Transverse colon (tissue), 4 donors: ENCODE measurements around the gene MATN1. TPM values are rescaled to one million over a fixed set of nuclear protein-coding genes. Genes with fewer than 3 reads are reported as not detected.

Experiments used
- DNase-seq: peaks from one replicate; pipeline ENCODE4 v3.0.0-alpha.2; 2019
- H3K27ac ChIP-seq, 4 donors: fragments of 200-600 bp; sonication (generic); 2 replicates each; pipeline ENCODE4 v1.5.1; 2016 to 2018; ENCODE audit warnings: inconsistent platforms in 4 of 4
- H3K27me3 ChIP-seq: fragments of 200-600 bp; sonication (generic); 2 replicates; pipeline ENCODE4 v1.5.1; 2017; ENCODE audit warnings: inconsistent platforms
- H3K36me3 ChIP-seq, 4 donors: fragments of 200-600 bp; sonication (generic); 2 replicates each; pipeline ENCODE4 v1.5.1; 2017 to 2019; ENCODE audit warnings: inconsistent platforms in 4 of 4
- H3K4me1 ChIP-seq, 4 donors: fragments of 200-600 bp; sonication (generic); 2 replicates each; pipeline ENCODE4 v1.5.1; 2017 to 2020; ENCODE audit warnings: inconsistent platforms in 4 of 4
- H3K4me3 ChIP-seq, 4 donors: fragments of 200-600 bp; sonication (generic); 1 replicate in 1 of 4; 2 replicates in 3 of 4; pipeline versions ENCODE4 v1.5.1 to v1.6.1; 2017 to 2019; ENCODE audit warnings: inconsistent platforms in 4 of 4
- H3K9me3 ChIP-seq, 2 donors: fragments of 200-600 bp; sonication (generic); 2 replicates each; pipeline ENCODE4 v1.5.1; 2017 to 2019; ENCODE audit warnings: inconsistent platforms in 2 of 2
- EP300 ChIP-seq: sonication (generic); formaldehyde crosslinking; IDR thresholded peaks from one replicate; pipeline ENCODE4 v1.6.1; 2017; ENCODE audit warnings: antibody characterized with exemption, low read depth
- POLR2A ChIP-seq: fragments of 450-650 bp; IDR thresholded peaks from one replicate; pipeline ENCODE4 v1.6.1; 2016; ENCODE audit warnings: antibody characterized with exemption, mild to moderate bottlenecking, moderate library complexity
- POLR2AphosphoS5 ChIP-seq, 3 donors: sonication (generic); formaldehyde crosslinking; IDR thresholded peaks; one replicate each; pipeline ENCODE4 v1.6.1; 2016; ENCODE audit warnings: antibody characterized with exemption in 3 of 3
- WGBS, 2 donors: methylation state at CpG; one replicate each; pipeline ENCODE4 v1.1.5; 2018; ENCODE audit warnings: low coverage in 1 of 2; 5-methylcytosine and 5-hydroxymethylcytosine counted together
- in situ Hi-C, 4 donors: fragments of 200-750 bp; cut with MboI; loops; one replicate each; pipeline versions ENCODE4 v1.15.0 to v1.15.1; 2017; ENCODE audit warnings: low sequenced_read_pairs in 3 of 4, low pct_ligation_motif_present in 1 of 4, low pct_unique_long_range_greater_than_20kb in 1 of 4
- intact Hi-C: fragments of 100-400 bp; cut with DNase I; formaldehyde crosslinking; loops from one replicate; pipeline ENCODE4 v1.15.1; 2023; ENCODE audit warnings: low total_unique reads
- total RNA-seq, 4 donors: library from RNA; depleted of rRNA; stranded (reverse); fragments of >200 nt; gene quantifications; one replicate each; pipeline ENCODE4 v1.1.0, GENCODE V29; 2016
- TF ChIP-seq, protein P1 (sequence below), 5 experiments: fragments of 200-600 bp in 3 of 5; fragments of 450-650 bp in 2 of 5; sonication (generic) in 3 of 5; IDR thresholded peaks; 1 replicate in 2 of 5; 2 replicates in 3 of 5; pipeline ENCODE4 v1.5.1; 2016 to 2017; ENCODE audit warnings: antibody characterized with exemption in 5 of 5, inconsistent platforms in 3 of 5, mild to moderate bottlenecking in 2 of 5, moderate library complexity in 1 of 5

MATN1 gene
- total RNA-seq, 4 donors from 2014 or later = not detected

DNA sequence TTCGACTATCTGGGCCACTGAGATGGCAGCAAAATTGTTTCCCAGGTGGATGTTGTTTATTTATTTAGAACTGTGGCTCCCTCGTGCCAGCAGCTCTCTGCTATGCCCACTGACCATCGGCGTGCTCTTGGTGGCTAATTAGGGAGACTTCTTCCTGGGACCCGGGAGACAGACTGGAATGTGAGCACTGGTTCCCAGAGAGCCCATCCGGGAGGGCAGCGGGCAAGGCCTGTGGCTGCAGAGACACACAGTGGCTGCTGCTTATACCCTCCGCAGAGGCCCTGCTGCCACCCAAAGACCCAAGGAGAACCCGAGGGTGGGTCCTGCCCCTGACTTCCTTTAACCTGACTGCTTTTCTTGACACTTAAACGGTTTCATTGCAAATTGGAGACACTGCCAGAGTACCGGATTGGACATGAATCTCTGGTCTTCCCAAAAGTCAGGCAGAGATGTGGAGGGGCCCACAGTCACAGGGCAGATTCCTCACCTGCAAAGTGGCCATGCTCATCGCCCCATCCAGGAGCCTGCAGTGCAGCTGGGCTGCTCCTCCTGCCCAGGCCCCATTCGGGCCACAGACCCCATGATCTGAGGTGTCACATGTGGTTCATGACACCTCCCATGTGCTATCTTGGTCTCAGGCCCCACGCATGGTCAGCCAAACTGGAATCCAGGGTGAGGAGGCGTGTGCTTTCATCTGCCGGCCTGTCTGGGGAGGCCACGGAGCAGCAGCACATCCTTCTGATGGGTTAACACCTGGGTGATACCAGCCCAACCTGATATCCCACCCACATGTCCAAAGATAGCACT is 5.7 kb upstream of the MATN1 start:
- WGBS, 2 donors = 79% methylated on average over 16 of the region's 17 CpGs; no CpG with 5 or more reads in 1 of the 2 donors
- intact Hi-C loops = no loop called here
- no peaks in the 10 kb centered on the region for H3K9me3 ChIP-seq
- no peak for DNase-seq
- no peaks in the 10 kb centered on the region for H3K36me3 ChIP-seq
- no peak overlapping the region for H3K27ac ChIP-seq
- TF ChIP-seq, protein P1, sequence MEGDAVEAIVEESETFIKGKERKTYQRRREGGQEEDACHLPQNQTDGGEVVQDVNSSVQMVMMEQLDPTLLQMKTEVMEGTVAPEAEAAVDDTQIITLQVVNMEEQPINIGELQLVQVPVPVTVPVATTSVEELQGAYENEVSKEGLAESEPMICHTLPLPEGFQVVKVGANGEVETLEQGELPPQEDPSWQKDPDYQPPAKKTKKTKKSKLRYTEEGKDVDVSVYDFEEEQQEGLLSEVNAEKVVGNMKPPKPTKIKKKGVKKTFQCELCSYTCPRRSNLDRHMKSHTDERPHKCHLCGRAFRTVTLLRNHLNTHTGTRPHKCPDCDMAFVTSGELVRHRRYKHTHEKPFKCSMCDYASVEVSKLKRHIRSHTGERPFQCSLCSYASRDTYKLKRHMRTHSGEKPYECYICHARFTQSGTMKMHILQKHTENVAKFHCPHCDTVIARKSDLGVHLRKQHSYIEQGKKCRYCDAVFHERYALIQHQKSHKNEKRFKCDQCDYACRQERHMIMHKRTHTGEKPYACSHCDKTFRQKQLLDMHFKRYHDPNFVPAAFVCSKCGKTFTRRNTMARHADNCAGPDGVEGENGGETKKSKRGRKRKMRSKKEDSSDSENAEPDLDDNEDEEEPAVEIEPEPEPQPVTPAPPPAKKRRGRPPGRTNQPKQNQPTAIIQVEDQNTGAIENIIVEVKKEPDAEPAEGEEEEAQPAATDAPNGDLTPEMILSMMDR (IDR thresholded peaks at IDR 0.05) = no peak
- TF ChIP-seq POLR2AphosphoS5 (IDR thresholded peaks at IDR 0.05) (no peak), POLR2A (no peak), EP300 (no peak)
- in situ Hi-C loops = loop anchor here in 3 of 4 donors (5.0 to 10.0 kb wide), 3 partner anchors 43 to 196 kb away; no protein-coding TSS in a partner anchor
- H3K27me3 ChIP-seq = no peaks in the 10 kb centered on the region
- H3K4me1 ChIP-seq = no peaks in the 10 kb centered on the region
- H3K4me3 ChIP-seq = no peak overlapping the region

DNA sequence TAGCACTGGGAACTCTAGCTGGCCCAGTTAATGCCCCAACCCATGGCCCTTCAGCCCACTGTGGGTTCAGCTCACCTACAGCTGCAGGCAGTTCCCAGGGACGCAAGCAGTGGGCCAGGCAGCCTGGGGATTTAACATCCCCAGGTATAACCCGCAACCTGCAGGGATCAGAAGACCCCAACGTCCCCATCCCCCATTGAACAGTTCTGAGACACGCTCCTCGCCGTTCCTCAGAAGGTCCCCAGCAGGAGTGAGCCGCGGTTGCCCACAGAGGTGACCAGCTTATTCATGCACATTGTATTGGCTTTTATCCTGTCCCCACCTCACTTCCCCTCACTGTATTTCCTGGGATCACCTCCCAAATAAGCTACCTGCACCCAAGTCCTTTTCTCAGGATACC is 5.0 kb upstream of the MATN1 start:
- intact Hi-C loops (no loop called here), in situ Hi-C loops (loop anchor here in 3 of 4 donors (5.0 to 10.0 kb wide), 3 partner anchors 44 to 196 kb away; no protein-coding TSS in a partner anchor)
- 81% methylated on average over 8 of the region's 8 CpGs; no CpG with 5 or more reads in 1 of the 2 donors for WGBS, 2 donors
- Histone ChIP-seq H3K27me3 (no peaks in the 10 kb centered on the region), H3K9me3 (no peaks in the 10 kb centered on the region), H3K36me3 (no peaks in the 10 kb centered on the region), H3K27ac (no peak overlapping the region), H3K4me3 (no peak overlapping the region), H3K4me1 (no peaks in the 10 kb centered on the region)
- DNase-seq = no peak
- TF ChIP-seq, protein P1 (IDR thresholded peaks at IDR 0.05) = no peak
- TF ChIP-seq POLR2AphosphoS5 (IDR thresholded peaks at IDR 0.05) = no peak
- no peak for TF ChIP-seq POLR2A
- no peak for TF ChIP-seq EP300

DNA sequence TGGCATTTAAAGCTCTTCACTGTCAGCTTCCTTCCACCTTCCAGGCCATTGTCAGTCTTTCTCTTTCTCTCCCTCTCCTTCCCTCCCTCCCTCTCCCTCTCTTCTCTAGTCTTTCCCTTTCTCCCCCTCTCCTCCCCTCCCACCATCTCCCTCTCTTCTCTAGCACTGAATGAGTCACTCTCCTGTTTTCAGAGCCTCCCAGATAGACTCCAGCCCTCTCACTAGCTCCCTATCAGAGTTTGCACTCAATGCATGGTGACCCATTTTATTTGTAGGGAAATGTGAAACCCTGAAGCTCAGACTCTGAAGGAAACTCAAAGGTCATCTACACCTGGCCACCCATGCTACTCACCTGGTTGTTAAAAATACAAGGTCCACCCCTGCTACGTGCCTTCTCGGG is 4.4 kb upstream of the MATN1 start:
- no peak for DNase-seq

DNA sequence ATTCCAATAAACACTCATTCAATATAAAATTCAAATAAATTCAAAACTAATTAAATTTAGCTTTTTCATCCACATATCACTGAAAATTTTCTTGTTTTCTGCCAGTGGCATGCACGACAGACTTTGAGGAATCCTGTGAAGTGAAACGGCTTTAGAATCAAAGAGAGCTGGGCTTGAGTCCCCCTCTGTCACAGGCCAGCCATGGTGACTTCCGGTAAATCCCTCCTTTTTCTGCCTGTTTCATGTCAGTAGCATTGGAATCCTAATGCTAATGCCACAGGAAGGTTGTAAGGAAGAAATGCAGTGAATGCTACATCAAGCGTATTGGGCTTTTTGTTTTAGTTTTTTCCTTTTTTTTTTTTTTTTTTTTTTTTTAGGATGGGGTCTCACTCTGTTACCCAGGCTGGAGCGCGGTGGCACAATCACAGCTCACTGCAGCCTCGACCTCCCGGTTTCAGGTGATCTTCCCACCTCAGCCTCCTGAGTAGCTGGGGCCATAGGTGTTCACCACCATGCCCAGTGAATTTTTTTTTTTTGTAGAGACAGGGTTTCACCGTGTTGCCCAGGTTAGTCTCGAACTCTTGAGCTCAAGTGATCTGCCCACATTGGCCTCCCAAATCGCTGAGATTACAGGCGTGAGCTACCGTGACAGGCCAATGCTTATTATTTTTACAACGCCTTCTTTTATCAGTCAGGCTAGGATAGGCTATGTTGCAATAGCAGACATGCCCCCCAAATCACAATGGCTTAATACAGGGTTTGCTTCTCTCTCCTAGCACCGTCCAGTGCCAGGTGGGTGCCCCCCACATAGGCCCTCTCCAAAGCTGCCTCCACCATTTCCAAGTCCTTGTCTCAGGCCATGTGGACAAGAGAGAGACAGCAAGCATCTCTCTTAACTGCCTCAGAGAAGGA is 3.6 kb upstream of the MATN1 start:
- intact Hi-C loops = no loop called here
- Histone ChIP-seq H3K9me3 (no peaks in the 10 kb centered on the region), H3K27me3 (no peaks in the 10 kb centered on the region), H3K27ac (no peak overlapping the region), H3K36me3 (no peaks in the 10 kb centered on the region), H3K4me3 (no peak overlapping the region), H3K4me1 (no peaks in the 10 kb centered on the region)
- in situ Hi-C loops = loop anchor here in 3 of 4 donors (5.0 to 10.0 kb wide), 3 partner anchors 45 to 198 kb away; no protein-coding TSS in a partner anchor
- no peak for DNase-seq
- no peak for TF ChIP-seq POLR2A
- no peak for TF ChIP-seq POLR2AphosphoS5 (IDR thresholded peaks at IDR 0.05)
- TF ChIP-seq, protein P1 (IDR thresholded peaks at IDR 0.05) = no peak
- no peak for TF ChIP-seq EP300
- 87 to 89% methylated on average over 11 to 15 of the region's 15 CpGs for WGBS, 2 donors

More for the DNA sequence above, 4.4 kb upstream of the MATN1 start:
- no peak overlapping the region for H3K4me3 ChIP-seq
- TF ChIP-seq POLR2AphosphoS5 (IDR thresholded peaks at IDR 0.05) = no peak
- WGBS, 2 donors = 87% methylated on average over 2 of the region's 2 CpGs; no CpG with 5 or more reads in 1 of the 2 donors
- H3K27ac ChIP-seq = no peak overlapping the region
- intact Hi-C loops = no loop called here
- in situ Hi-C loops = loop anchor here in 3 of 4 donors (5.0 to 10.0 kb wide), 3 partner anchors 44 to 197 kb away; no protein-coding TSS in a partner anchor
- H3K9me3 ChIP-seq = no peaks in the 10 kb centered on the region
- H3K27me3 ChIP-seq = no peaks in the 10 kb centered on the region
- no peaks in the 10 kb centered on the region for H3K36me3 ChIP-seq
- no peaks in the 10 kb centered on the region for H3K4me1 ChIP-seq
